Muscle layer of colon (tissue), 2 donors: ENCODE measurements around the gene STON2.

ENCODE experiments used
- H3K27ac ChIP-seq: one replicate; pipeline ENCODE4 v1.7.0; 2013; ENCODE audit warnings: low read depth, mild to moderate bottlenecking, low read length, moderate library complexity
- H3K27me3 ChIP-seq, 2 donors: one replicate each; pipeline ENCODE4 v1.7.0; 2013; ENCODE audit warnings: low read length in 2 of 2, mild to moderate bottlenecking in 2 of 2; ENCODE audit not compliant: insufficient read depth in 2 of 2, control insufficient read depth in 1 of 2
- H3K36me3 ChIP-seq: one replicate; pipeline ENCODE4 v1.7.0; 2013; ENCODE audit warnings: mild to moderate bottlenecking, low read length; ENCODE audit not compliant: insufficient read depth
- H3K4me1 ChIP-seq: one replicate; pipeline ENCODE4 v1.7.0; 2013; ENCODE audit warnings: mild to moderate bottlenecking, low read length; ENCODE audit not compliant: insufficient read depth
- H3K4me3 ChIP-seq, 2 donors: one replicate each; pipeline ENCODE4 v1.7.0; 2013; ENCODE audit warnings: low read length in 2 of 2, low read depth in 1 of 2, mild to moderate bottlenecking in 1 of 2, moderate library complexity in 1 of 2
- H3K9ac ChIP-seq: one replicate; pipeline ENCODE4 v1.7.0; 2013; ENCODE audit warnings: low read length
- H3K9me3 ChIP-seq: one replicate; pipeline ENCODE4 v1.7.0; 2013; ENCODE audit warnings: mild to moderate bottlenecking, low read length
- donor health status: abdominal sarcoma.
- donor health status: Adenocarcinoma of cecum.

STON2 gene

GRCh38 chr14:81416981-81417380 is 16.9 kb upstream of the STON2 start:
- Histone ChIP-seq H3K4me3 (no peak overlapping the region), H3K9ac (no peak overlapping the region), H3K4me1 (no peaks in the 10 kb centered on the region), H3K27ac (no peak overlapping the region), H3K27me3 (no peaks in the 10 kb centered on the region), H3K9me3 (no peaks in the 10 kb centered on the region), H3K36me3 (no peaks in the 10 kb centered on the region)

- H3K4me1 ChIP-seq, result no peaks in the 10 kb centered on the region
- no peaks in the 10 kb centered on the region for H3K36me3 ChIP-seq
- no peaks in the 10 kb centered on the region for H3K27me3 ChIP-seq
- H3K27ac ChIP-seq, result no peak overlapping the region
- H3K4me3 ChIP-seq, result no peak overlapping the region
- H3K9ac ChIP-seq, result no peak overlapping the region
- no peaks in the 10 kb centered on the region for H3K9me3 ChIP-seq
These were observed 16.2 kb upstream of the STON2 start for GRCh38 chr14:81416194-81416952.

GRCh38 chr14:81415781-81416180 is 15.7 kb upstream of the STON2 start:
- H3K27me3 ChIP-seq, result no peaks in the 10 kb centered on the region
- H3K27ac ChIP-seq, result no peak overlapping the region
- no peaks in the 10 kb centered on the region for H3K36me3 ChIP-seq
- no peak overlapping the region for H3K4me3 ChIP-seq
- no peak overlapping the region for H3K9ac ChIP-seq
- H3K9me3 ChIP-seq, result no peaks in the 10 kb centered on the region
- no peaks in the 10 kb centered on the region for H3K4me1 ChIP-seq

- H3K9me3 ChIP-seq, result no peaks in the 10 kb centered on the region
- no peak overlapping the region for H3K4me3 ChIP-seq
- H3K27ac ChIP-seq, result no peak overlapping the region
These were observed 14.0 kb upstream of the STON2 start for GRCh38 chr14:81414123-81414522.

GRCh38 chr14:81412779-81413178 is 12.7 kb upstream of the STON2 start:
- no peaks in the 10 kb centered on the region for H3K27me3 ChIP-seq
- no peak overlapping the region for H3K27ac ChIP-seq
- H3K9ac ChIP-seq, result no peak overlapping the region
- no peaks in the 10 kb centered on the region for H3K9me3 ChIP-seq
- no peak overlapping the region for H3K4me3 ChIP-seq
- H3K4me1 ChIP-seq, result no peaks in the 10 kb centered on the region
- no peaks in the 10 kb centered on the region for H3K36me3 ChIP-seq

More at GRCh38 chr14:81414123-81414522, 14.0 kb upstream of the STON2 start:
- no peaks in the 10 kb centered on the region for H3K4me1 ChIP-seq
- H3K36me3 ChIP-seq, result no peaks in the 10 kb centered on the region
- no peak overlapping the region for H3K9ac ChIP-seq
- H3K27me3 ChIP-seq, result no peaks in the 10 kb centered on the region

- Histone ChIP-seq H3K9me3 (no peaks in the 10 kb centered on the region), H3K27me3 (no peaks in the 10 kb centered on the region), H3K9ac (no peak overlapping the region), H3K36me3 (no peaks in the 10 kb centered on the region), H3K4me1 (no peaks in the 10 kb centered on the region), H3K27ac (no peak overlapping the region), H3K4me3 (no peak overlapping the region)
These were observed 8.5 kb upstream of the STON2 start for GRCh38 chr14:81408595-81408994.

- Histone ChIP-seq H3K4me3 (no peak overlapping the region), H3K27ac (no peak overlapping the region), H3K4me1 (no peaks in the 10 kb centered on the region), H3K27me3 (no peaks in the 10 kb centered on the region), H3K9ac (no peak overlapping the region), H3K36me3 (no peaks in the 10 kb centered on the region), H3K9me3 (no peaks in the 10 kb centered on the region)
These were observed 6.7 kb upstream of the STON2 start for GRCh38 chr14:81406863-81407262.

- Histone ChIP-seq H3K27ac (no peak overlapping the region), H3K27me3 (no peaks in the 10 kb centered on the region), H3K9ac (no peak overlapping the region), H3K4me3 (no peak overlapping the region), H3K9me3 (no peaks in the 10 kb centered on the region), H3K4me1 (no peaks in the 10 kb centered on the region), H3K36me3 (no peaks in the 10 kb centered on the region)
These were observed 2.0 kb upstream of the STON2 start for GRCh38 chr14:81402123-81402495.

- Histone ChIP-seq H3K27ac (no peak overlapping the region), H3K27me3 (no peaks in the 10 kb centered on the region), H3K36me3 (no peaks in the 10 kb centered on the region), H3K4me1 (no peaks in the 10 kb centered on the region), H3K9me3 (no peaks in the 10 kb centered on the region), H3K9ac (no peak overlapping the region), H3K4me3 (no peak overlapping the region)
These were observed 1.4 kb upstream of the STON2 start for GRCh38 chr14:81401420-81402122.

- H3K27ac ChIP-seq, result no peak overlapping the region
- no peaks in the 10 kb centered on the region for H3K4me1 ChIP-seq
- no peaks in the 10 kb centered on the region for H3K27me3 ChIP-seq
- no peak overlapping the region for H3K4me3 ChIP-seq
- no peaks in the 10 kb centered on the region for H3K36me3 ChIP-seq
- H3K9ac ChIP-seq, result no peak overlapping the region
- H3K9me3 ChIP-seq, result no peaks in the 10 kb centered on the region
These were observed 728 bp upstream of the STON2 start for GRCh38 chr14:81400852-81401251.

GRCh38 chr14:81398196-81398891 is 1.8 kb downstream of the STON2 start:
- Histone ChIP-seq H3K27me3 (no peaks in the 10 kb centered on the region), H3K9ac (no peak overlapping the region), H3K27ac (no peak overlapping the region), H3K4me1 (no peaks in the 10 kb centered on the region), H3K4me3 (no peak overlapping the region), H3K36me3 (no peaks in the 10 kb centered on the region), H3K9me3 (no peaks in the 10 kb centered on the region)
